Endothelial cell of umbilical vein (primary cell): ENCODE data around the gene DSG1. TPM values are rescaled to one million over a fixed set of nuclear protein-coding genes. Genes with fewer than 3 reads are reported as not detected.

ENCODE experiments used
- BruUV-seq: library from RNA; stranded (reverse); fragments of 400-500 nt; replicated peaks from 2 replicates; lab custom pipeline; 2021; lab: Mats Ljungman, UMichigan
- CTCF ChIA-PET: fragments of 300-600, 350-600 bp; sonication (Branson Sonifier 250); formaldehyde crosslinking; loops from one replicate; lab custom pipeline; 2021; ENCODE audit warnings: antibody characterized with exemption, inconsistent platforms; lab: Charles Lee
- POLR2A ChIA-PET: fragments of 300-600, 350-600 bp; sonication (Branson Sonifier 250); formaldehyde crosslinking; loops from one replicate; lab custom pipeline; 2021; ENCODE audit warnings: antibody characterized with exemption, inconsistent platforms; lab: Charles Lee
- DNase-seq: peaks from one replicate; pipeline ENCODE4 v3.0.0-alpha.2; 2011; ENCODE audit warnings: low read depth, low spot score
- FAIRE-seq: peaks from 2 replicates; lab custom pipeline; 2011; peaks lifted over from hg19 to GRCh38; lab: Jason Lieb, UNC
- H2AFZ ChIP-seq: 2 replicates; pipeline ENCODE4 v1.6.0; 2012; ENCODE audit warnings: low read depth, low read length, control low read depth, inconsistent platforms
- H3K27ac ChIP-seq: 2 replicates; pipeline ENCODE4 v1.5.1; 2011; ENCODE audit warnings: low read depth, mild to moderate bottlenecking, control low read depth, low read length, moderate library complexity; ENCODE audit not compliant: insufficient read depth
- H3K27me3 ChIP-seq, 2 experiments: 2 replicates each; pipeline versions ENCODE4 v1.6.0 to v1.6.1; 2011; ENCODE audit warnings: low read length in 2 of 2, mixed read lengths in 1 of 2; ENCODE audit not compliant: control insufficient read depth in 2 of 2, insufficient read depth in 2 of 2
- H3K36me3 ChIP-seq, 2 experiments: 2 replicates in 1 of 2; 3 replicates in 1 of 2; pipeline ENCODE4 v1.5.1; 2011; ENCODE audit warnings: low read length in 2 of 2, mild to moderate bottlenecking in 1 of 2, moderate library complexity in 1 of 2; ENCODE audit not compliant: control insufficient read depth in 2 of 2, insufficient read depth in 2 of 2; ENCODE audit errors: extremely low read depth in 1 of 2
- H3K4me1 ChIP-seq: 3 replicates; pipeline ENCODE4 v1.5.1; 2011; ENCODE audit warnings: mild to moderate bottlenecking, low read length; ENCODE audit not compliant: control insufficient read depth, insufficient read depth; ENCODE audit errors: extremely low read depth
- H3K4me2 ChIP-seq: 2 replicates; pipeline ENCODE4 v1.6.1; 2011; ENCODE audit warnings: low read length, control low read depth, mixed read lengths; ENCODE audit not compliant: insufficient read depth
- H3K4me3 ChIP-seq, 3 experiments: fragments of 200-600 bp in 1 of 3; sonication (generic), shearing (Covaris generic) in 1 of 3; replicated peaks in 1 of 3; 2 replicates each; pipeline ENCODE4 v1.5.1; 2011 to 2016; ENCODE audit warnings: control low read depth in 3 of 3, low read length in 3 of 3, mild to moderate bottlenecking in 2 of 3, inconsistent platforms in 1 of 3, low read depth in 1 of 3, moderate library complexity in 1 of 3; ENCODE audit not compliant: insufficient read depth in 1 of 3
- H3K79me2 ChIP-seq: 2 replicates; pipeline ENCODE4 v1.6.0; 2012; ENCODE audit warnings: low read length, inconsistent platforms; ENCODE audit not compliant: control insufficient read depth, insufficient read depth
- H3K9ac ChIP-seq: replicated peaks from 2 replicates; pipeline ENCODE3; 2011; ENCODE audit warnings: low read length, control low read depth; ENCODE audit not compliant: insufficient read depth; ENCODE audit errors: extremely low read depth
- H3K9me1 ChIP-seq: replicated peaks from 3 replicates; pipeline ENCODE4 v1.6.0; 2011; ENCODE audit warnings: mild to moderate bottlenecking, low read length; ENCODE audit not compliant: control insufficient read depth, insufficient read depth; ENCODE audit errors: extremely low read depth
- H3K9me3 ChIP-seq: replicated peaks from 2 replicates; pipeline ENCODE4 v1.5.1; 2012; ENCODE audit warnings: low read length, inconsistent platforms; ENCODE audit not compliant: control insufficient read depth, insufficient read depth
- H4K20me1 ChIP-seq: replicated peaks from 2 replicates; pipeline ENCODE3; 2011; ENCODE audit warnings: mild to moderate bottlenecking, low read length; ENCODE audit not compliant: control insufficient read depth, insufficient read depth; ENCODE audit errors: extremely low read depth
- CTCF ChIP-seq, 2 donors: IDR thresholded peaks; 1 replicate in 1 of 2; 2 replicates in 1 of 2; pipeline ENCODE4 v1.5.1; 2011; ENCODE audit warnings: low read length in 2 of 2, mild to moderate bottlenecking in 2 of 2, moderate library complexity in 2 of 2, control low read depth in 1 of 2, inconsistent platforms in 1 of 2, low read depth in 1 of 2; ENCODE audit not compliant: insufficient read depth in 1 of 2; ENCODE audit errors: extremely low read depth in 1 of 2
- EZH2 ChIP-seq: IDR thresholded peaks from 2 replicates; pipeline ENCODE4 v1.6.1; 2012; ENCODE audit warnings: borderline replicate concordance, low read depth, mild to moderate bottlenecking, moderate library complexity, low read length, inconsistent platforms; ENCODE audit not compliant: severe bottlenecking
- FOS ChIP-seq: IDR thresholded peaks from 2 replicates; pipeline ENCODE4 v1.6.1; 2011; ENCODE audit warnings: mild to moderate bottlenecking, low read length, moderate library complexity, borderline replicate concordance; ENCODE audit not compliant: insufficient read depth
- GATA2 ChIP-seq: IDR thresholded peaks from 2 replicates; pipeline ENCODE4 v1.7.0; 2011; ENCODE audit warnings: low read depth, mild to moderate bottlenecking, moderate library complexity, mixed read lengths, low read length; ENCODE audit not compliant: insufficient read length, insufficient read depth
- JUN ChIP-seq: IDR thresholded peaks from 2 replicates; pipeline ENCODE4 v1.6.1; 2011; ENCODE audit warnings: borderline replicate concordance, low read depth; ENCODE audit not compliant: insufficient read length, insufficient read depth
- MAX ChIP-seq: IDR thresholded peaks from 2 replicates; pipeline ENCODE4 v1.6.1; 2011; ENCODE audit not compliant: insufficient read depth, insufficient read length
- MYC ChIP-seq: IDR thresholded peaks from one replicate; pipeline ENCODE4 v1.6.1; 2011; ENCODE audit warnings: mild to moderate bottlenecking, low read depth, low read length
- POLR2A ChIP-seq: IDR thresholded peaks from 2 replicates; pipeline ENCODE4 v1.6.1; 2012; ENCODE audit warnings: low read depth, mild to moderate bottlenecking, control low read depth, low read length
- dilution Hi-C: fragments of 300-500 bp; cut with MboI; formaldehyde crosslinking; loops from one replicate; pipeline ENCODE4 v1.15.0; 2019; ENCODE audit warnings: low sequenced_read_pairs; ENCODE audit not compliant: extremely low pct_ligation_motif_present
- intact Hi-C: fragments of 100-400 bp; cut with micrococcal nuclease; formaldehyde crosslinking; loops from one replicate; pipeline ENCODE4 v1.10.0; 2022
- polyA plus RNA-seq, 4 experiments: library from polyadenylated mRNA; depleted of rRNA in 3 of 4; stranded (reverse) in 3 of 4; unstranded in 1 of 4; fragments of >200 nt; gene quantifications; 2 replicates each; pipeline versions ENCODE4 v1.2.1 to v1.2.3, GENCODE V29; 2011 to 2012; ENCODE audit warnings: missing spikeins in 1 of 4
- total RNA-seq: library from RNA; stranded (reverse); gene quantifications from 2 replicates; pipeline ENCODE4 v1.2.3, GENCODE V29; 2021

Gene DSG1
- total and polyA plus RNA-seq, 2 donors (not counting 3 experiments of a cell fraction or from before 2014, with no cell fraction given) = not detected

GRCh38 chr18:31393286-31393685 is 75.3 kb downstream of the DSG1 start:
- H3K9me1 ChIP-seq = no peaks in the 10 kb centered on the region
- H3K9ac ChIP-seq = no peak overlapping the region
- H4K20me1 ChIP-seq = no peaks in the 10 kb centered on the region
- no peak overlapping the region for H2AFZ ChIP-seq
- H3K27ac ChIP-seq = no peak overlapping the region
- dilution Hi-C loops = no loop called here
- H3K27me3 ChIP-seq = no peaks in the 10 kb centered on the region
- no TSS peak for BruUV-seq
- DNase-seq (no peak), FAIRE-seq (no peak)
- no peaks in the 10 kb centered on the region for H3K36me3 ChIP-seq
- H3K4me3 ChIP-seq = no peak overlapping the region
- CTCF ChIA-PET = no interaction called here
- no peak for TF ChIP-seq EZH2
- TF ChIP-seq GATA2 = no peak
- no peak for TF ChIP-seq FOS
- TF ChIP-seq MAX = no peak
- no peak for TF ChIP-seq JUN
- TF ChIP-seq POLR2A = no peak
- no peak for TF ChIP-seq MYC
- no peak for TF ChIP-seq CTCF (IDR thresholded peaks at IDR 0.05; ENCODE audit: extremely low read depth in 1 of 2, insufficient read depth in 1 of 2, low read depth in 1 of 2, low read length in 2 of 2)
- H3K4me1 ChIP-seq = no peaks in the 10 kb centered on the region
- H3K79me2 ChIP-seq = no peaks in the 10 kb centered on the region
- H3K9me3 ChIP-seq = no peaks in the 10 kb centered on the region
- intact Hi-C loops = no loop called here
- POLR2A ChIA-PET = no interaction called here
- no peak overlapping the region for H3K4me2 ChIP-seq
